GM18517 (cell line): Measurements from ENCODE around the gene ARHGEF10L.

Experiments
- ATAC-seq: cut with Tn5 transposase; IDR thresholded peaks from one replicate; pipeline ENCODE4 v1.9.1; 2021; ENCODE audit warnings: mild to moderate bottlenecking, moderate library complexity; ENCODE audit not compliant: unreplicated experiment

ARHGEF10L gene

GRCh38 chr1:17670587-17671313 lies 131.3 kb downstream of the ARHGEF10L start:
- no peak for ATAC-seq

- no peak for ATAC-seq
Observed at GRCh38 chr1:17671314-17671705, 131.8 kb downstream of the ARHGEF10L start.

GRCh38 chr1:17671741-17672140 lies 132.2 kb downstream of the ARHGEF10L start:
- ATAC-seq = no peak

- no peak for ATAC-seq
Observed at GRCh38 chr1:17672226-17672625, 132.7 kb downstream of the ARHGEF10L start.

- no peak for ATAC-seq
Observed at GRCh38 chr1:17673329-17674072, 134.0 kb downstream of the ARHGEF10L start.

GRCh38 chr1:17674726-17675500 lies 135.4 kb downstream of the ARHGEF10L start:
- no peak for ATAC-seq

- no peak for ATAC-seq
Observed at GRCh38 chr1:17675744-17676143, 136.2 kb downstream of the ARHGEF10L start.

GRCh38 chr1:17676387-17677060 lies 137.0 kb downstream of the ARHGEF10L start:
- no peak for ATAC-seq

- no peak for ATAC-seq
Observed at GRCh38 chr1:17678011-17678410, 138.5 kb downstream of the ARHGEF10L start.

- ATAC-seq = no peak
Observed at GRCh38 chr1:17679856-17680255, 140.4 kb downstream of the ARHGEF10L start.

GRCh38 chr1:17680308-17680707 lies 140.8 kb downstream of the ARHGEF10L start:
- ATAC-seq = no peak

GRCh38 chr1:17682400-17682799 lies 142.9 kb downstream of the ARHGEF10L start:
- no peak for ATAC-seq

- ATAC-seq = no peak
Observed at GRCh38 chr1:17683598-17683997, 144.1 kb downstream of the ARHGEF10L start.

GRCh38 chr1:17684810-17685209 lies 145.3 kb downstream of the ARHGEF10L start:
- ATAC-seq = no peak

- ATAC-seq = no peak
Observed at GRCh38 chr1:17686258-17686657, 146.8 kb downstream of the ARHGEF10L start.

- ATAC-seq = no peak
Observed at GRCh38 chr1:17687145-17687544, 147.6 kb downstream of the ARHGEF10L start.

GRCh38 chr1:17688217-17688810 lies 148.8 kb downstream of the ARHGEF10L start:
- ATAC-seq = no peak

- ATAC-seq = no peak
Observed at GRCh38 chr1:17689011-17689410, 149.5 kb downstream of the ARHGEF10L start.

- ATAC-seq = no peak
Observed at GRCh38 chr1:17690906-17691634, 151.6 kb downstream of the ARHGEF10L start.

GRCh38 chr1:17692645-17693044 lies 153.1 kb downstream of the ARHGEF10L start:
- no peak for ATAC-seq
